ENCODE measurements around the gene DCC.

DCC gene

GRCh38 chr18:53411511-53411910 is 1071.5 kb downstream of the DCC start:
- CTCF ChIA-PET, result no interaction called here
- DNase-seq (ENCODE audit: extremely low spot score), result no peak
- POLR2A ChIA-PET, result no interaction called here
- no peak for TF ChIP-seq CTBP1 (IDR thresholded peaks at IDR 0.05; ENCODE audit: borderline replicate concordance)
- no peak for TF ChIP-seq BHLHE40 (IDR thresholded peaks at IDR 0.05; ENCODE audit: borderline replicate concordance)
- no peak for TF ChIP-seq FOXA1 (IDR thresholded peaks at IDR 0.05)
- no peak for TF ChIP-seq ZNF384 (IDR thresholded peaks at IDR 0.05)
- TF ChIP-seq NFRKB (IDR thresholded peaks at IDR 0.05), result no peak
- TF ChIP-seq ELF4 (IDR thresholded peaks at IDR 0.05), result no peak
- TF ChIP-seq SUZ12 (IDR thresholded peaks at IDR 0.05), result no peak
- no peak for TF ChIP-seq TARDBP (IDR thresholded peaks at IDR 0.05)
- no peak for TF ChIP-seq LEF1 (IDR thresholded peaks at IDR 0.05; ENCODE audit: borderline replicate concordance)
- TF ChIP-seq SP1 (IDR thresholded peaks at IDR 0.05), result no peak
- no peak for TF ChIP-seq L3MBTL2 (conservative IDR thresholded peaks at IDR 0.05)
- no peak for TF ChIP-seq PKNOX1 (IDR thresholded peaks at IDR 0.05)
- no peak for TF ChIP-seq HDGF (IDR thresholded peaks at IDR 0.05; ENCODE audit: borderline replicate concordance)
- TF ChIP-seq FOXK2 (IDR thresholded peaks at IDR 0.05), result no peak
- no peak for TF ChIP-seq FOXM1 (IDR thresholded peaks at IDR 0.05; ENCODE audit: borderline replicate concordance)
- TF ChIP-seq ARNT (IDR thresholded peaks at IDR 0.05), result no peak

GRCh38 chr18:53417003-53417402 is 1077.0 kb downstream of the DCC start:
- TF ChIP-seq FOXM1 (IDR thresholded peaks at IDR 0.05; ENCODE audit: borderline replicate concordance), result no peak
- no peak for TF ChIP-seq FOXK2 (IDR thresholded peaks at IDR 0.05)
- TF ChIP-seq PKNOX1 (IDR thresholded peaks at IDR 0.05), result no peak
- no peak for TF ChIP-seq CTBP1 (IDR thresholded peaks at IDR 0.05; ENCODE audit: borderline replicate concordance)
- no peak for TF ChIP-seq ZNF384 (IDR thresholded peaks at IDR 0.05)
- TF ChIP-seq SP1 (IDR thresholded peaks at IDR 0.05), result no peak
- TF ChIP-seq L3MBTL2 (conservative IDR thresholded peaks at IDR 0.05), result no peak
- no peak for TF ChIP-seq LEF1 (IDR thresholded peaks at IDR 0.05; ENCODE audit: borderline replicate concordance)
- TF ChIP-seq HDGF (IDR thresholded peaks at IDR 0.05; ENCODE audit: borderline replicate concordance), result no peak
- no peak for TF ChIP-seq FOXA1 (IDR thresholded peaks at IDR 0.05)
- no peak for TF ChIP-seq SUZ12 (IDR thresholded peaks at IDR 0.05)
- POLR2A ChIA-PET, result no interaction called here
- DNase-seq (ENCODE audit: extremely low spot score), result no peak
- CTCF ChIA-PET, result no interaction called here

- TF ChIP-seq PKNOX1 (IDR thresholded peaks at IDR 0.05), result no peak
- no peak for TF ChIP-seq LEF1 (IDR thresholded peaks at IDR 0.05; ENCODE audit: borderline replicate concordance)
- TF ChIP-seq ELF4 (IDR thresholded peaks at IDR 0.05), result no peak
- TF ChIP-seq FOXK2 (IDR thresholded peaks at IDR 0.05), result no peak
- no peak for TF ChIP-seq HDGF (IDR thresholded peaks at IDR 0.05; ENCODE audit: borderline replicate concordance)
- TF ChIP-seq NFRKB (IDR thresholded peaks at IDR 0.05), result no peak
- TF ChIP-seq SP1 (IDR thresholded peaks at IDR 0.05), result no peak
- no peak for TF ChIP-seq TARDBP (IDR thresholded peaks at IDR 0.05)
- no peak for TF ChIP-seq FOXA1 (IDR thresholded peaks at IDR 0.05)
- no peak for TF ChIP-seq BHLHE40 (IDR thresholded peaks at IDR 0.05; ENCODE audit: borderline replicate concordance)
- no peak for DNase-seq (ENCODE audit: extremely low spot score)
- ChIA-PET POLR2A (no interaction called here), CTCF (no interaction called here)
These were observed 1081.9 kb downstream of the DCC start for GRCh38 chr18:53421869-53422268.

GRCh38 chr18:53422896-53423295 is 1082.9 kb downstream of the DCC start:
- CTCF ChIA-PET, result no interaction called here
- TF ChIP-seq FOXM1 (IDR thresholded peaks at IDR 0.05; ENCODE audit: borderline replicate concordance) (no peak), L3MBTL2 (conservative IDR thresholded peaks at IDR 0.05) (no peak), SP1 (IDR thresholded peaks at IDR 0.05) (no peak)
- DNase-seq (ENCODE audit: extremely low spot score), result no peak
- POLR2A ChIA-PET, result no interaction called here

GRCh38 chr18:53426666-53427184 is 1086.7 kb downstream of the DCC start:
- TF ChIP-seq BHLHE40 (IDR thresholded peaks at IDR 0.05; ENCODE audit: borderline replicate concordance), result no peak
- TF ChIP-seq PKNOX1 (IDR thresholded peaks at IDR 0.05), result no peak
- no peak for TF ChIP-seq CTBP1 (IDR thresholded peaks at IDR 0.05; ENCODE audit: borderline replicate concordance)
- TF ChIP-seq ARNT (IDR thresholded peaks at IDR 0.05), result no peak
- no peak for TF ChIP-seq ZNF384 (IDR thresholded peaks at IDR 0.05)
- TF ChIP-seq SP1 (IDR thresholded peaks at IDR 0.05), result no peak
- TF ChIP-seq ELF4 (IDR thresholded peaks at IDR 0.05), result no peak
- TF ChIP-seq FOXM1 (IDR thresholded peaks at IDR 0.05; ENCODE audit: borderline replicate concordance), result no peak
- TF ChIP-seq L3MBTL2 (conservative IDR thresholded peaks at IDR 0.05), result no peak
- TF ChIP-seq FOXA1 (IDR thresholded peaks at IDR 0.05), result no peak
- no peak for TF ChIP-seq FOXK2 (IDR thresholded peaks at IDR 0.05)
- no peak for TF ChIP-seq LEF1 (IDR thresholded peaks at IDR 0.05; ENCODE audit: borderline replicate concordance)
- no peak for TF ChIP-seq SUZ12 (IDR thresholded peaks at IDR 0.05)
- no peak for TF ChIP-seq NFRKB (IDR thresholded peaks at IDR 0.05)

More at GRCh38 chr18:53426666-53427184, 1086.7 kb downstream of the DCC start:
- ChIA-PET CTCF (no interaction called here), POLR2A (no interaction called here)
- no peak for DNase-seq (ENCODE audit: extremely low spot score)

Data from HEK293T (cell line).